ENCODE results near the gene PIH1D1. TPM values are rescaled to one million over a fixed set of nuclear protein-coding genes. Genes with fewer than 3 reads are reported as not detected.
A peak's percentile ranks its signal among the peaks of the same experiment; 100 is the strongest.

The PIH1D1 gene
- total RNA-seq, 1 donor from 2014 or later, result 73.2 TPM

- intact Hi-C loops (cut with DNase I), result no loop called here
- DNase-seq (ENCODE audit: low spot score) (no peak), ATAC-seq (no peak)
Observed at GRCh38 chr19:49408816-49409440, 42.7 kb downstream of the PIH1D1 start.

DNA sequence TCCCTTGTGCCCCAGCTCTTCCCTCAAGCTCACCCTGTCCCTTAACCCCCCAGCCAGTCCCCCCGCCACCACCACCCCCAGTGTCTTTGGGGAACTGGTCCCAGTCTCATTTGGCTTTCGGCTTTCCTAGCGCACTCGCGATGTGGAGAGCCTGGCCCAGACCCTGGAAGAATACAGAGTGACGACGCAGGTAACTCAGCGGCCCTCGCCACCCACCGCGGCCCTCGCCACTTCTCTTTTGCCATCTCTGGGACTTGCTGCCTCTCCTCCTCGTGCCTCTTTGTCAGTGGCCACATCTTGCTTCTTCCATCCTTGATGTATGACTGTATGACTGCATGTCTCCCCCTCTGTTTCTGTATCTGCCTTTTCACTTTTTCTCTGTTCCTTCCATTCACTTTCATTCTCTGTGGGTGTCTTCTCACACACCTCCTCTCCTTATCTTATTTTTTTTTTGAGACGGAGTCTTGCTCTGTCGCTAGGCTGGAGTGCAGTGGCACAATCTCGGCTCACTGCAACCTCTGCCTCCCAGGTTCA is 44.1 kb downstream of the PIH1D1 start:
- no peak for ATAC-seq

DNA sequence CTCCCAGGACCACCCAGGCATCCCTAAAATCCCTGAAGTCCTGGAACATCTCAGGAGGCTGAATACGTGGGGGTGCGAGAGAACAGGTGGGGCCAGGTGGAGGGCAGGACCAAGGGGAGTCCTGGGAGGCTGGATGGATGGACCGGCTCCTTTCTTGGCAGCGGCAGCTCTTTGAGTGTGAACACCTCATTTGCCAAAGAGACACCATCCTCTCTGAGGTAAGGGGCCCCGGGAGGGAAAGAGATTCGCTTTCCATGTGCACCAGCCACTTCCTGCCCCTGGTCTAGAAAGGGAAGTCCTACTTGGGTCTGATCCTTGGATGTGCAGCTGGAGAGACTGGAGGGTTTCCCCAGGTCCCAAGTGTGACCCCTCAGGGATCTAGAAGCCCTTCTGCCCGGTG is 44.5 kb downstream of the PIH1D1 start:
- DNase-seq (ENCODE audit: low spot score) (no peak), ATAC-seq (no peak)
- intact Hi-C loops (cut with DNase I), result no loop called here

More for the DNA sequence above, 44.1 kb downstream of the PIH1D1 start:
- intact Hi-C loops (cut with DNase I), result no loop called here
- DNase-seq (ENCODE audit: low spot score), result no peak

DNA sequence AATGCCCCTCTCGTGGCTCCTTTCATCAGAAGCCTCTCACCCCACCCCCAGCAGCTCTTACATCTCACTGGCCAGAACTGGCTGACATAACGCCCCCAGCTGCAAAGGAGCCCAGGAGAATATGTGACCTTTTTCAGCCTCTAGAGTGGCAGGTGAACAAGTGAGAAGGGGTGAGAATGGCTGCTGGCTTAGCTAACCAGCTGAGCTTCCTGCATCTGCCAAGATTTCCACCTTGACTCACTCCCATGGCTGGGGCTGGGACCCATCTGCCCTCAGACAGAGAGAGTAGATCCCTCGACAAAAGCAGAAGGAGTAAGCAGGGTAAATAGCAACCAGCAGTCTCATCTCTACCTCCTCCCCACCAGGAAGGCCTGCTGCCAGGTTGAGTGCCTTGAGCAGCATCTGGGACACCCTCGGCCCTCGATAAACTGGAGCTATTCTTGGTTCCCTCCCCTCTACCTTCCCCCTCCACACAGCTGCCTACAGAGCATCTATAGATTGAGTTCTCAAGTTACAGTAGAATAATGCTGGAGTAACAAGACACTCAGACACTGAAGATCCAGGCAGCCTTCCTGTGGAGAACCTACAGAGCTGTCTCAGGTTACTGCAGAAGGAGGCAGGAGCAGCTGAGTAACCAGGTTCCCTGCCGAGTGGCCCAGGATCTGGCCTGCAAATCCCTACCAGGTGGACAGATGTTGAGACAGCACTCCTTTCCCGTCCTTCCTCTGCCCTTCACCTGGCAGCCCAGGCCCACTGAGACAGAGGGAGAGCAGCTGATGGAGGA is 48.0 kb downstream of the PIH1D1 start:
- ATAC-seq (no peak), DNase-seq (ENCODE audit: low spot score) (no peak)
- intact Hi-C loops (cut with DNase I), result no loop called here

- DNase-seq (ENCODE audit: low spot score) (no peak), ATAC-seq (no peak)
- intact Hi-C loops (cut with DNase I), result no loop called here
Observed at GRCh38 chr19:49400029-49400428, 51.6 kb downstream of the PIH1D1 start.

GRCh38 chr19:49398931-49399330 is 52.7 kb downstream of the PIH1D1 start:
- intact Hi-C loops (cut with DNase I), result no loop called here
- DNase-seq (ENCODE audit: low spot score), result no peak
- no peak for ATAC-seq

DNA sequence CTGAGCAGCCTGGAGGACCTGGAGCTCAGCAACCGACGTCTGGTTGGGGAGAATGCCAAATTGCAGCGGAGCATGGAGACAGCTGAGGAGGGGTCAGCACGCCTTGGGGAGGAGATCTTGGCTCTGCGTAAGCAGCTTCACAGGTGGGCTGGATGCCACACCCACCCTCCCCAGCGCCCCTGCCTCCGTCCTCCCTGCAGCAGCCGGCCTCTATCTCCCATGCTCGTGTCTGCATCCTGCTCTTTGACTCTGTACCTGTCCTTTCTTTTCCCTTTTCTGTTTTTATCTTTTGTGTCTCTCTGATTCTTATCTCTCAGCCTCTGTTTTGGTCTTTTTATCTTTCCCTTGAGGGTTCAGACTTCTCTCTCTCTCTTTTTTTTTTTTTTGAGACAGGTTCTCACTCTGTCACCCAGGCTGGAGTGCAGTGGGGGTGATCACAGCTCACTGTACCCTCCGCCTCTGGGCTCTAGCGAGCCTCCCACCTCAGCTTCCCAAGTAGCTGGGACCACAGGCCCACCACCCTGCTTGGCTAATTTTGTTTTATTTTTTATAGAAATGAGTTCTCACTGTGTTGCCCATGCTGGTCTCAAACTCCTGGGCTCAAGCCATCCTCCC is 53.5 kb downstream of the PIH1D1 start:
- intact Hi-C loops (cut with DNase I), result no loop called here

GRCh38 chr19:49396738-49397505 is 54.7 kb downstream of the PIH1D1 start:
- no peak for ATAC-seq
- intact Hi-C loops (cut with DNase I), result no loop called here
- DNase-seq (ENCODE audit: low spot score), result no peak

More for the DNA sequence above, 53.5 kb downstream of the PIH1D1 start:
- ATAC-seq (no peak), DNase-seq (ENCODE audit: low spot score) (no peak)

Small RNAs within 50 kb of the gene (microRNA-seq; reads per million reads assigned to microRNA genes)
- gene MIR150, result 455 reads per million, percentile 74 among the genes with 10 or more reads in this experiment

Other genes starting within 250 kb of the PIH1D1 start
- 5.6 TPM for gene SLC6A16, start 126.6 kb downstream of the PIH1D1 start, total RNA-seq
- gene CD37, start 116.4 kb downstream of the PIH1D1 start, total RNA-seq, result 21.3 TPM
- gene TEAD2, start 89.4 kb downstream of the PIH1D1 start, total RNA-seq, result 33.0 TPM
- 0.89 TPM for gene DKKL1, start 87.9 kb downstream of the PIH1D1 start, total RNA-seq
- not detected for gene KASH5, start 63.6 kb downstream of the PIH1D1 start, total RNA-seq
- not detected for gene PTH2, start 28.4 kb downstream of the PIH1D1 start, total RNA-seq
- gene GFY, start 26.4 kb downstream of the PIH1D1 start, total RNA-seq, result not detected
- gene SLC17A7, start 10.3 kb downstream of the PIH1D1 start, total RNA-seq, result 3.8 TPM
- gene ALDH16A1, start 1.4 kb upstream of the PIH1D1 start, total RNA-seq, result 23.0 TPM
- 19.6 TPM for gene FLT3LG, start 22.4 kb upstream of the PIH1D1 start, total RNA-seq
- 1,735 TPM for gene RPL13A, start 35.8 kb upstream of the PIH1D1 start, total RNA-seq
- 1,507 TPM for gene RPS11, start 44.6 kb upstream of the PIH1D1 start, total RNA-seq
- 263 TPM for gene FCGRT, start 60.8 kb upstream of the PIH1D1 start, total RNA-seq
- gene RCN3, start 76.2 kb upstream of the PIH1D1 start, total RNA-seq, result 48.5 TPM
- 41.7 TPM for gene NOSIP, start 128.7 kb upstream of the PIH1D1 start, total RNA-seq
- gene PRRG2, start 129.5 kb upstream of the PIH1D1 start, total RNA-seq, result 1.7 TPM
- 37.0 TPM for gene PRR12, start 139.4 kb upstream of the PIH1D1 start, total RNA-seq
- gene RRAS, start 188.3 kb upstream of the PIH1D1 start, total RNA-seq, result 135 TPM
- gene SCAF1, start 190.4 kb upstream of the PIH1D1 start, total RNA-seq, result 65.5 TPM
- 76.7 TPM for gene IRF3, start 214.0 kb upstream of the PIH1D1 start, total RNA-seq
- gene BCL2L12, start 214.1 kb upstream of the PIH1D1 start, total RNA-seq, result 11.5 TPM
- gene PRMT1, start 225.5 kb upstream of the PIH1D1 start, total RNA-seq, result 103 TPM
- 3.7 TPM for gene ADM5, start 237.8 kb upstream of the PIH1D1 start, total RNA-seq
- gene CPT1C, start 239.3 kb upstream of the PIH1D1 start, total RNA-seq, result 5.9 TPM